ENCODE measurements around the gene FMN2.
"Not testable (repeated sequence)": the region's sequence is repeated elsewhere in the genome, so short reads cannot be mapped to it uniquely, and the experiment has no call there.

Gene FMN2

DNA sequence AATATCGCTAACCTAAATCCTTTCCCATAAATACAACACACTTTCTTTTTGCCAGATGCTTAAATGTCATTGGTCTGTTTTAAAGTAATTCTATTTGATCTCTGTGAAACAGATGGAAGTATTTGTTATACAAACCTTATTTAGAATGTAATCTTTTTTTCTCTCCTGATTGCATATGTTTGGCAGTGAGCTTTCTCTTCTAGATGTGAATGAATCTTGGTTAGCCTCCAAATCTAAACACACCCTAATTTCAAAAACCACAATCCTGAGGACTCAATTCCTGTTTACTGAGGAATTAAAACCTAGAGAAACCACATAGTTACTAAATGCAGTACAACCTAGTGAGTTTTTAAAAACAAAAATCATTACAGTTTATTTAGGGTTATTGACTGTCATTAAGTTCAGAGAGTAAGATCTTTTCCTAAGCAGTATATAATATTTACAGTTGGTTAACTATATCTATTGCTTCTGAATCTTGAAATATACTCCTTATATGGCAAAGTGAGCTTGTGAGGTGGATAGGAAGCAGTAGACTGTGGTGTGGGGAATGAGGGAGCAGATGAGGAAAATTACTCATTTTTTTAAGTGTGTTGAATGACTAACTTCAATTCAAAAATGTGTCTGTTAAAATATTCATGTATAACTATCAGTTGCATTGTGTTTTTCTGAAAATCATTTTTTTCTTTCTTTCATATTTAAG lies 218.7 kb downstream of the FMN2 start:
- peak; percentile 60 for DNase-seq (ENCODE audit: low read depth, low spot score)

DNA sequence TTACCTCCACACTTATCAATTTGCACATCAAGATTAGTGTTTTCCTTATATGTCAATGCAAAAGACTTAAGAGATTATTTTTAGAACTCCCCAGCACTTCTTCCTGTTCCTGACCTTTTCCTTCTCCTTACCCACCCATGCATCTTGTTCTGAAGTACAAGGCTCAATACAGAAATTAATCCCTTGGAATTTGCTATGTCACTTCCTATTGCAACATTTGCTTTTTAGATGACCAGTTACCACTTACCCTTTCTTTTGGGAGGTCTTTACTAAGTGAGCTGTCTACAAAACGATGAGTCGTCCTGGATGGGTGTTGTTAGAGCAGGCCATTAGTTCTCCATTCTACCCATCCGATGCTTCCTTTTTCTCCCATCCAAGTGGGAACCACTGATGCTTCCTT lies 221.2 kb downstream of the FMN2 start:
- DNase-seq (ENCODE audit: low read depth, low spot score) = peak; percentile 20

DNA sequence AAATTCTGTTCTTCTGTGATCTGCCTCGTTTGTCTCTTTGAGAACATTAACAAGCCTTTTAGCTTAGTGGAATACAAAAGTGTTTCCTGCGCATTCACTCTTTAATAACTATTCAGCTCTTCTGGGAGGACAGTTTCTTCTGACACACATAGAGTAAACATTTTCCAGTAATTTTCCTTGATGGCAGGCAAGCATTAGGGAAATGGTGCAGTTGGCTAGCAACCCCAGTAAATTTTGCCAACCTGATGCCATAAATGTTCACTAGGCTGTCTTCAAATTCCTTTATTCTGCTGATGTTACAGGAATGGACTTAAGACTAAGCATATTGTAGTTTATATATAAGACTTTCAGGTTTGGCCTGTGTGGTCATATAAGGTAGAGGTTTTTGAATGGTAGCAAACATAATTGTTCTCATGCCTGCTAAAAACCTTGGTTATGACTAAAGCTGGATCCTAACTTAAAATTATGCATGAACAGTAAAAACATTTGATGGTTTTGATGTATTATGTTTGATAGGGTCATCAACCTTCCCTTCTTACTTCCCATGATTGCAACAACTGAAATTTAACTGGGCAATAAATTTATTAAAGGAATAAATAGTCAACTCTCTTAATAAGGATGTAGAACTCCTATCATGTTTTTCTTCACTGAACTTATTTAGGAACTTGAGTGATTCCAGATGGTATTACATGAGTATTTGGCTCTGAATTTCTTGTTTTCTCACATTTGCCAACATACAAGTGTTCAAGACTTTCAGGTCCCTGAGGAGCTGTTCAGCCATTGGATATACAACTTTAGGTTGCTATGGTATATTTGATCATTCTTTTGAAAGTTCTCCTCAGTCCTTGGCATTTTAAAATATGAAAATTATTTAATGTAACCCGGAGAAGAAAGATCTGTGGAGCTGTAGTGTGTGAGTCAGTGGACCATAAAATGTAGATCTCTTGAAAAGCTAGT lies 223.4 kb downstream of the FMN2 start:
- no peak for DNase-seq (ENCODE audit: low read depth, low spot score)

DNA sequence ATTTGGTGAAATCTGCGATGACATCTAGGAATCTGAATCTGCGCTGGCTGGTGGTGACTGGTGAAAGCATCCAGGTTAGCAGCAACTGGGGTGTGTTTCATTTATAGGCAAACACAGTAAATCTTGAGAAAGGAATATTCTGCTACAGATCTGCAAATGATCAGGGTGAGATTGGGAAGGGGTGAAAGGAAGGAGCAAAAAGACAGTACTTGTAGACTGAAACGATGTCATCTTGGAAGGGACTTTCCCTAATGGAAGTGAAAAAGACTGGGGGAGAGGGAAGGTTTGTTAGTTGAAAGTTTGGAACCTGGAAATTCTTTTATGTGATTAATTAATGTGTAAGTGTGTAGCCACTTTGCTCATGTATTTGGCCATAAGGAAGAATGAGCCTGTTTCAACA lies 228.3 kb downstream of the FMN2 start:
- DNase-seq (ENCODE audit: low read depth, low spot score) = no peak

DNA sequence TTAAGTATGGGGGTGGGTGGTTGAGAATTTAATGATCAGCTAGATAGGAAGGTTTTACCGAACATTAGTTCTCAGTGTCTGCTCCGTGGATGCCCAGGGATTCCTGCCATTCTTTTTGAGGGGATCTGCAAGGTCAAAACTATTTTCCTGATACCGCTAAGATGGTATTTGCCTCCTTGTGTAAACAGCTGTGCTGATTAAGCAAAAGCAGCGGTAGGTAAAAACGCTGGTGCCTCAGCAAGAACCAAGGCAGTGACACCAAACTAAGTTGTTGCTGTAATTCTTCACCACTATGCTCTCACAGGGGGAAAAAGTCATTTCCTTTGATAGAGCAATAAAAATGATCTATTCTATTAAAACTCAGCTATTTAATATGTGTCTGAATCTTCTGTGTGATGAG lies 229.0 kb downstream of the FMN2 start:
- peak; percentile 9 for DNase-seq (ENCODE audit: low read depth, low spot score)

DNA sequence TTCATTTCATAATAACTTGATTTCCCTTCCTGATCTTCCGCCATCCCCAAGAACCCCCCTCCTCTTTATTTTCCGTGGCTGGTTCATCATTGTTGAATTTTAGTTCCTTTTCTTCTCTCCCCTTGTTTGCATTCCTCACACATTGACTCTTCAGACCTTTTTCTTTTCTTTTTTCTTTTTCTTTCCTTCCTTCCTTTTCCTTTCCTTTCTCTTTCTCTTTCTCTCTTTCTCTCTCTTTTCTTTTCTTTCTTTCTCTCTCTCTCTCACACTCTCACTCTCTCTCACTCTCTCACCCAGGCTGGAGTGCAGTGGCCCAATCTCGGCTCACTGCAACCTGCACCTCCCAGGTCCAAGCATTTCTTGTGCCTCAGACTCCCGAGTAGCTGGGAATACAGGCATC lies 231.3 kb downstream of the FMN2 start:
- DNase-seq (ENCODE audit: low read depth, low spot score) = no peak

DNA sequence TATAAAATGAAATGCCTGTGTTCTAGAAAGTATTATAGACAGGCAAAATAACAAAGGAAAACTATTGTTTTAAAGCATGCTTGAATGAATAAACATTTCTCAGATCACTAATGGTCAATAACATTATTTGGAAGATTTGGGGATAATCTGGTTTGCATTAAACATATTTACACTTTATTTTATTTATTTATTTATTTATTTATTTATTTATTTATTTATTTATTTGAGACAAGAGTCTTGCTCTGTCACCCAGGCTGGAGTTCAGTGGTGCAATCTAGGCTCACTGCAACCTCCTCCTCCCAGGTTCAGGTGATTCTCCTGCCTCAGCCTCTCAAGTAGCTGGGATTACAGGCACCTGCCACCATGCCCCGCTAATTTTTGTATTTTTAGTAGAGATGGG lies 236.7 kb downstream of the FMN2 start:
- DNase-seq (ENCODE audit: low read depth, low spot score) = not testable (repeated sequence)

DNA sequence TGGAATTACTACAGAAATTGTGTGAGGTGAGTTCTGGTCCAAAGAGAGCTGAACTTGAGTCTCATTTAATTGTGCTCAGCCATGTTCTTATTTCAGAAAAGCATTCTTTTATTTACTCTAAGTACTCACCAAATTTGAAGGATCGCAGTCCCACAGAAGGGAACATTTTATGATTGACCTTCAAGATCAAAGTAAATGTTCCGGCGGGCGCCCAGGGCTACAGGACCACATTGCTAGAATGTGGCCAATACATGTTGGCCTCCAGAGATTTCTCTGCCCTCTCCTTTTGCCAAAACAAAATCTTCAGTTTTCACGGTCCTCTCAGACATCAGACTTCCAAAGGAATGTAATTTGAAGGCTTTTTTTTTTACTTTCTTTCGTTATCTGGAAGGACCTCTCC lies 237.8 kb downstream of the FMN2 start:
- DNase-seq (ENCODE audit: low read depth, low spot score) = no peak

DNA sequence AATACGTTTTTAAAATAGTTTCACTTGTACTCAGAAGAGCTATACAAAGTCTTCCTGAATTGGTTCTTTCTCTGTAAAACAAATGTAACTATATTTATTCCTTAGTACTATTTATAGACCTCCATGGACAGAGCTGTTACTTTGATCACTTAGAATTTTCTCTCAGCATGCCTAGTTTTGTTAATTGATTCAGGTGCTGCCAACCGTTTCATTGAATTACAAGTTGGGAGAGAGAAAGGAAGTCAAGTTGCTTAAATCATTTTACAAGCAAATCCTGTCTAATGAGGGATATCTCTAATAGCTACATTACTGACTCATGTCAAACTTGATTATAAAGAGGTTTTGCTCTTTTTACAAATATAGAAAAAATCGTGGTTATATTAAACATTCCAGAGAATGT lies 241.0 kb downstream of the FMN2 start:
- DNase-seq (ENCODE audit: low read depth, low spot score) = no peak

DNA sequence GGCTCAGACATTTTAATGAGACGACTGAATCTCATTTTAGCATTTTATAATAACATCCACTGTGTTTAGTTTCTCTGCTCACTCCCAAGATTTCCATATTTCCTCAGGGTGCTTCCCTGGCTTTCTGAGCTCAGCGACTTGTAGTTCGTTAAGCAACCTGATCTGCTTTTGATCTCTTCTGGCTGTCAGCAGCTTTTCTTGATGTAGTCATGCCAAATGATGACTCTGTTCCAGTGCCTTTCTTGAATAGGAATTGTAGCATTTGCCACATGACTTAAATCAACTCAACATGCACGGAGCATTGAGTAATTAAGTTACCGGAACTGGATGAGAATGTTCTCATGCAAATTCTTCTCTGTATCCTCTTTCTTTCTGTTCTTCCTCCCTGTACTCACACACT lies 246.1 kb downstream of the FMN2 start:
- DNase-seq (ENCODE audit: low read depth, low spot score) = peak; percentile 79

DNA sequence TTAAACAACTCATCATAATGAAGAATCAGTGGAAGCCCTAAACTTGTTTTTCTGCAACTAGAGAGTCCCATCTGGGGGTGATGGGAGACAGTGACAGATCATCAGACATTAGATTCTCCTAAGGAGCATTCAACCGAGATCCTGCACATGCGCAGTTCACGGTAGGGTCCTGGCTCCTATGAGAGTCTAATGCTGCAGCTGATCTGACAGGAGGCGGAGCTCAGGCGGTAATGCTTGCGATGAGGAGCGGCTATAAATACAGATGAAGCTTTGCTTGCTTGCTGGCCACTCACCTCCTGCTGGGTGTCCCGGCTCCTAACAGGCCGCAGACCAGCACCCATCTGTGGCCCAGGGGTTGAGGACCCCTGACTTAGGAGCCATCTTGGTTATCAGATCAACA lies 247.2 kb downstream of the FMN2 start:
- no peak for DNase-seq (ENCODE audit: low read depth, low spot score)

DNA sequence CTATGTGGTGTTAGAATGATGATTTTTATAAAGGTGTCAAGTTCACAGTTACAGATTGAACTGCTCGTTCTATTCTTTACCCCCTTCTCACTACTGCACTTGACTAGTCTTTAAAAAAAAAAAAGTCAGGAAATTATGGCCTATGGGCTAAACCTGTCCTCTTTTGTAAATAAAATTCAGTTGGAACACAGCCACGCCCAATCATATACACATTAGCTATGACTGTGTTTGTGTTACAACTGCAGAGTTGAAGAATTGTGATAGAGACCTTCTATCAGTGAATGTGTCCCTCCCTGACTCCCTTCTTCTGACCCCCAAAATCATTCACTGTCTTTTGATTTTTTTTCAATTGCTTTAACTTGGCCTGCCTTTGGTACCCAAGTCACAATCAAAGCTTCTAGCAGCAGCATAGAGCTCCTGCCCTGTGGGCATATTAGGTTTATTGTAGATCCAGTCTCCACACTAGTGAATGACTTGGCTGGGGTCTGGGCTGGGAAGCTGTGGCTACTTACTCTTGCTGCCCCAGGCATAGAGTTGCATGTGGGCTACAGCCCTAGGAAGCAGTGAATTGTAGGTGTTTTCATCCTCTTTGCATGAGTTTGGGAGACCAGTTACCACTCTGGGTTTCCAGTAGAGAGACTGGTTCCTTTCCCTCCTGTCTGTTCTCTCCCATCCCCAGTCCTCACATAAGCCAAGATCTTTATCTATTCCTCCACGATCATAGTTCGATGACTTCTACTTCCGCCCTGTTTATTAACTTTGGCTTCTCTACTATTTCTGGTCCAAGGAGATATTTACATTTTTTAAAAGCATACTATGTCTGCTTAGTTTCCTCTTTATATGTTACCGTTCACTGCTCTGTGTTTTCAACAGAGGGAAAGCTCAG lies 249.9 kb downstream of the FMN2 start:
- DNase-seq (ENCODE audit: low read depth, low spot score) = no peak

DNA sequence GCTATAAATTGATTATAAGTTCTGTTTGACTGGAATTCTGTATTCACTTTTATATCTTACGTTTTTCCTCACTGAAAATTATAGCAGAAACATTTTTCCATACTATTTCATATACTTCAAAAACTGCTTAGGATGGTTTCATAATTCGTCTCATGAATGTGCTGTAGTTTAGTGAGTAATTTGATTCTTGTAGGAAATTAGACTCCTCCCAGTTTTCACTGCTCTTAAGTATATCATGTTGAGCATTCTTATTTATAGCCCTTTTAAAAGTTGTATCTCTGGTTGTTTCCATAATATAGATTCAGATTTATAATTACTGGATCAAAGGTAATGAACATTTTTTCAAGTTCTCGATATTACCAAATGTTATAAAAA lies 250.6 kb downstream of the FMN2 start:
- no peak for DNase-seq (ENCODE audit: low read depth, low spot score)

DNA sequence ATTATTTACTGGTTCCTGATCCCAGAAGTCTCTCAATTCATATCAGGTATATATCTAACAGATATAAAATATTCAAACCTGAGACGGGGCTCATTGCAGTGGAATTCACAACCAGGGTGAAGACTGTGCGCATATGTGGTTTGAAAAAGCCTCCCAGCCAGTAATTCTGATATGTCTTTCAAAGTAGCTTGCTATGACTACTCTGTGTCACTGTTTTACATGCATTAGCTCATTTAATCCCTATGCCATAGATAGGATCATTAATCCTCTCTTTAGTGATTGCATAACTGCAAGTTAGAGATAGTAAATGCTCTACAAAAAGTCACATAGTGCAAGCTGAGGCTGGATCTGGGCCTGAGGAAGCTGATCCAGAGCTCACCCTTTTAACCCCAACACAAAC lies 251.4 kb downstream of the FMN2 start:
- DNase-seq (ENCODE audit: low read depth, low spot score) = no peak

DNA sequence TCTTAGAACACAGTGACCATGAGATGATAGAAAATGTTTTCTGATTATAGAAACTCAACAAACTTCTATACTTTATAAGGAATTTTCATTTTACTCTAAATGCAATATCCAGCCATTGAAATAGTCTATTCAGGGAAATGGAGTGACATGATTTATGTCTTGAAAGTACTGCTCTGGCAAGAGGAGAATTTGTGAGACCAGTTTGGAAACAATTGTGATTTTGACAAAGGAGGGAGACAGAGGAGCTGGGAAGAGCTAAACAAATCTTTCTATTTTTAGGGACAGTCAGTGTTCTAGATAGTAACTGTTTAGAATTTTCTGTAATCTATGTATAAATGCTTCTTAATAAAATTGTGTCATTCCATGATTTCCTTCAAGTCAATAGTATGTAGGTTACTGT lies 252.3 kb downstream of the FMN2 start:
- DNase-seq (ENCODE audit: low read depth, low spot score) = no peak

DNA sequence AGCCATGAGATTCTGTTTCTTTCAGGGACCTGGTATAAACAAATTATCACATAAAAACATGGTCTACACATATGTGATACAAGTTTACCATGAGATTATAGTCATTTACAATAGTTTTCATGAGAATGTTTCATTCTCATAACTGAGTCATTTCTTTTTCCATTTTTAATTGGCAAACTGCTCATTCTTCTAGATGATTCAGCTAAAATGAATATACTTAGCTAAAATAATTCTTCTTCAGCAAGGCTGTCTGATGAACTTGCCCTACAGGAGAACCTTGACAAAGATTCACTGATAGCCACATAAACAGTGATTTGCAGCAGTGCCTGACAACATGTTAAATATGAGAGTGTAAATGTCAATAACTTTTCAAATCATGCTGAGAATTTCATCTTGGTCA lies 253.2 kb downstream of the FMN2 start:
- no peak for DNase-seq (ENCODE audit: low read depth, low spot score)

DNA sequence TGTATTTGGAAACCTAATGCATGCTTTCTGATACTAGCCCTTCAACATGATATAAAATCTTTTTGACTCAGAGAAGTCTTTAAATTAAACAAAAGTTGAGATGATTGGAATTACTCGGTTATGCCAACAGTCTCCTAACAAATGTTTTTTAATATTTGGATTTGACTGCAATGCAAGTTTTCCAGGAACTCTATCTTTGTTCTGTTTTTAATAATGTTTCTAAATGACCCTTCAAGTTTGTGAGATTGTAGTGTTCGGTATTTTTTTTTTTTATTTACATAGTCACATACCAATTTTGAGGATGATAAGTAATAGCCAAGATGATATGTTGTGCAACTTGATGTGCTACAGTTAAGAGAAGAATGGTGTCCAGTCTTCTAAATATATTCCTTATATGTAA lies 258.0 kb downstream of the FMN2 start:
- DNase-seq (ENCODE audit: low read depth, low spot score) = no peak

DNA sequence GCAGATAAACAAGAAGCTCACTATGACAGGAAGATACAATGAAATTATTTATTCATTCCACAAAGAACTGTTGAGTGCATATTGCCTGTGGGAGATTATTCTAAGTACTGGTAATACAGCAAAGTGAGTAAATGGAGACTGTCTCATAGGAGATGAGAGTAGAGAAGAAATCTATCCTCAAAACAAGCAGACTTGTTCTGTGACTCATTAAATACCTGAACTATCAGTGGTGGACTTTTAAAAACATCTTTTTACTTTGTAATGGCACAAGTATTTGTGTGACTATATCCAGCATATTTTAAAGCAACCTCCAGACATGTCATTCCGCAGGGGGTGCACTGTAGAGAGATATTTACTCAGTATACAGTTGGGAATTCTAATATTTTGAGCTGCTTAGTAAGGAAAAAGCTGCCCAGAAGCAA lies 259.2 kb downstream of the FMN2 start:
- DNase-seq (ENCODE audit: low read depth, low spot score) = peak; percentile 58

DNA sequence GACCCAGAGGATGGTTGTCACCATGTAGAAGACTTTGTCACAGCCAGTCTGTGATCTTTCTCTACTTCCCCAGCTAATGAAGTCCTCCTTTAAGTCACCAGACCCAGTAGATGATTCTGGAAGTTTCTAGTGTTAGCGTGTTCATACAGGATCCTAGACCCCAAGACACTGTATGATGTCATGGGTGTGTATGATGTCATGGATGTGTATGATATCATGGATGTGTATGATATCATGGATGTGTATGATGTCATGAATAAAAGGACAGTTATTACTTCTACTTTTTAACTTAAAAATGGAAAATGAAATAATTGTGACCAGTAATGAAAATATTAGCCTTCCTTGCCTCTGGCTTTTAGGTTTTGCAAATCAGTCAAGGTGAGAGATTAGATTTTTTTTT lies 260.0 kb downstream of the FMN2 start:
- DNase-seq (ENCODE audit: low read depth, low spot score) = peak; percentile 10

DNA sequence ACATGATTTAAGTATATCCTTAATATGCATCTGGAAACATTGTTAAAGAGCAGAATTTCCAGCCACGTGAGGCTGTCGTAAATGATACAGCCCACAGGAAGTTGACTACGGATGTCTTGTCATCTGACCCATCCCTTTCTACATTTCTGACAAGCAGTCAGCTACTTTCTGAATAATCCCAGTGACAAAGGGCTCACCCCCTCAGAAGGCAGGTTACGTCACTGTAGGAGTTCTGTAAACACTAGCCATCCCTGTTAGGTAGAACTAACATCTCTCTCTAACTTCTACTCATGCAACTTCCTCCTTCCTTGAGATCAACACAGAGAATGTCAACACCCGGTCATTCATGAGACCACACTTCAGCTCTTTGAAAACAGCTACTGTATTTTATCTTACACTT lies 261.1 kb downstream of the FMN2 start:
- peak; percentile 41 for DNase-seq (ENCODE audit: low read depth, low spot score)

DNA sequence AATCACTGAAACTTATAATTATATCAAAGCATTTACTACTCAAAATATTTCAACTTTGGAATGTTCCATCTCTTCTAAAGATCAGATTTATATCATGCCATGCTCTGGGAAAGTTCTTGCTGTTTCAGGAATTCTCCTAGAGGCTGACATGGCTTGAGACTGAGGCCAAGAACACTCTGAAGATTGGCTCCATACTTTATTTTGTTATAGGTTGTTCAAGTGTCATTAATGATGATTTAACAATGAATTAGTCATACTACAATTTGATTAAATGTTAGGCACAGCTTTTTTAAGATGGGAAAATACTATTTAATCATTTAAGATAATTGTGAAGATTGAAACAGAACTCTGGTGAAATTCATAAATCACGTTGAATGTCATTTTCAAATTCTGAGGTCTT lies 264.9 kb downstream of the FMN2 start:
- no peak for DNase-seq (ENCODE audit: low read depth, low spot score)

DNA sequence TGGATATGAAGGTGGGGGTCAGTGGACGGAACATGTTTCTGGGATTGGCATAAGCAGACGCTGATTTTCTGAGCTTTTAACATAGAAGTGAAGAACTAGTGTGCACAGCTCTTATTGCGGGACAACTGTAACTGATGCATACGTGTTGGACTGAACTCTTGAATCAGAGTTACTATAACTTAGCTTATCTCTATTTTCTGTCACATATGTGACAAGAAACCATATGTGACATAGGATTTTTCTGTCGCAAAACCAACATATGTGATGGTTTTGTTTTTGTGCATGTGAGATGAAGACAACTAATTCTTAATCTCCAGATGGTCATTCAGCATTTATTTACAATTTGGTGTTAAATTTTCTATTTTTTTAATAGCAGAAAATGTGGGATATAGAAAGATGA lies 270.4 kb downstream of the FMN2 start:
- DNase-seq (ENCODE audit: low read depth, low spot score) = no peak

All from astrocyte of the hippocampus (primary cell).